Stimulated activated CD8-positive, alpha-beta memory T cell treated with anti-CD3 and anti-CD28 coated beads, Interleukin-15, amount 100 ng/mL, for 1 hour (primary cell): ENCODE data around the gene WSCD2.

Experiments
- DNase-seq: peaks from one replicate; pipeline ENCODE4 v3.0.0-alpha.2; 2020; ENCODE audit warnings: low read depth

Gene WSCD2

DNA sequence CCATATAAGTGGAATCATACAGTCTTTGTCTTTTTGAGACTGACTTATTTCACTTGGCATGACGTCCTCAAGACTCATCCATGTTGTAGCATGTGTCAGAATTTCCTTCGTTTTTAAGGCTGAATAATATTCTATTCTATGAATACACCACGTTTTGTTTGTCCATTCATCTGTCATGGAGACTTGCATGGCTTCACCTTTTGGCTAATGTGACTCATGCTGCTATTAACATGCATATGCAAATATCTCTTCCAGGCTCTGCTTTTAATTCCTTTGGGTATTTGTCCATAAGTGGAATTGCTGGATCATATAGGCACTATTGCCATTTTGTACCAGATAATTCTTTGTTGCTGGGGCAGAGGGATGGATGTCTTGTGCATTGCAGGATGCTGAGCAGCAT, 19.6 kb upstream of the WSCD2 start:
- DNase-seq: no peak

DNA sequence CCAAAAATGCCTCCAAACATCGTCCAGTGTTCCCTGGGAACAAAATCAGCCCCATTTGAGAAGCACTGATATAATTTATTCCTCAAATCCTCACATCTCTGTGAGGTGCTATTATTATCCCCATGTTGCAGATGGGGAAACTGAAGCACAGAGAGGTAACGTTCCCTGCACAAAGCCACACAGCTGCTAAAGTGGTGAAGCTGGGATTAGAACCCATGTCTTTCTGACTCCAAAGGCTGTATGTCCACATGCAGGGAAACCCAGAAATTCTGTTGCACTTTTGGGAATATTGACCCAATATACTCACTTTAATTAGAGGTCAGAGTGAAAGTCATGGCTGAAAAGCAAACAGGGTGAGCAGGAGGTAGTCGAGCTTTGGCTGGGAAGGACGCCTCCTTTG, 19.1 kb upstream of the WSCD2 start:
- no peak for DNase-seq

DNA sequence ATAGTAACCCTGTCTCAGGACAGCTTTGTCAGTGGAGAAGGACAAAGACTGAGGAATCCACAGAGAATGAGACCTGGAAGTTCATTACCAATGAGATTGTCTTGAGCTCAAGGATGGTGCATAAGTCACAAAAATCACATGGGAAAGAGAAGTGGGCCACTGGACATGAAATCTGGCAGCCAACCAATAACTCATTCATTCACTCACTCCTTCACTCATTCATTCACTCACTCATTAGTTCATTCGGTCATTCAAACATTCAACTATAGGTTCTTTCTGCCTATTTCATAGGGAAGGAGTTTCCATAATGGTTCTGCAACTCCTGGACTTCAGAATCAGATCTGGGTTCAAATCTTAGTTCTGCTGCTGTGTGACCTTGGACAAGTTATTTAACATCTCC, 18.2 kb upstream of the WSCD2 start:
- no peak for DNase-seq

DNA sequence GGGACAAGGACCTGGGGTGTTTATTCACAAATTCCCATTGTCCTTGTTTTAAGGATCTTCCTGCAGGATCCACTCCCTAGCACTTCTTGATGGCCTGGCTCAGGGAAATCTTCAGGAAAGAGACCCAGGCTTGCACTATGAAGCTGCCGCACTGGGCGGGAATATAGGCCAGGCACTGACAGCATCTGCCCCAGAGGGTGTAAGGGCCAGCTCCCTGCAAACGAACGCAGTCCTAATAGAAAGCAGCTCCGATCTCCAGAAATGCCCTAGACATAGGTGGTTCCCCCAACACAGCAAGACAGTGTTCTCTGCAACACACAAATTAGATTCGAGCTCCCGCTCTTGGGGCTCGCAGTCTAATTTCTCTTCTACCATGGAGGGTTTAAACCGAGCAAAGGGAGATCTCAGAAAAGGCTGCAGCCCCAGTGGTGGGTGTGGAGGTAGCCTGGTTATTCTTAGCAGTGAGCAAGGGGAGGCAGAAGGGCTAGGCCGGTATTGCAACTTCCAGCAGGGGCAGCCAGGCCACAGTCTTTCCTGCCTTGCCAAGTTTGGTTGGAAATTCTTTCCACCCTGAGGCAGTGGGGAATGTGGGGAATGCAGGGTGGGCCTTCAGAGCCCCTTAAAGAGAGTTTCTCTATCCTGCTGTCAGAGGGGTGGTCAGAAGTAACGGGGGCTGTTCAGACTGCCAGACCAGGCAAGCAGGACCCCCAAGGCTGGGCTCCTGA, 16.1 kb upstream of the WSCD2 start:
- no peak for DNase-seq

DNA sequence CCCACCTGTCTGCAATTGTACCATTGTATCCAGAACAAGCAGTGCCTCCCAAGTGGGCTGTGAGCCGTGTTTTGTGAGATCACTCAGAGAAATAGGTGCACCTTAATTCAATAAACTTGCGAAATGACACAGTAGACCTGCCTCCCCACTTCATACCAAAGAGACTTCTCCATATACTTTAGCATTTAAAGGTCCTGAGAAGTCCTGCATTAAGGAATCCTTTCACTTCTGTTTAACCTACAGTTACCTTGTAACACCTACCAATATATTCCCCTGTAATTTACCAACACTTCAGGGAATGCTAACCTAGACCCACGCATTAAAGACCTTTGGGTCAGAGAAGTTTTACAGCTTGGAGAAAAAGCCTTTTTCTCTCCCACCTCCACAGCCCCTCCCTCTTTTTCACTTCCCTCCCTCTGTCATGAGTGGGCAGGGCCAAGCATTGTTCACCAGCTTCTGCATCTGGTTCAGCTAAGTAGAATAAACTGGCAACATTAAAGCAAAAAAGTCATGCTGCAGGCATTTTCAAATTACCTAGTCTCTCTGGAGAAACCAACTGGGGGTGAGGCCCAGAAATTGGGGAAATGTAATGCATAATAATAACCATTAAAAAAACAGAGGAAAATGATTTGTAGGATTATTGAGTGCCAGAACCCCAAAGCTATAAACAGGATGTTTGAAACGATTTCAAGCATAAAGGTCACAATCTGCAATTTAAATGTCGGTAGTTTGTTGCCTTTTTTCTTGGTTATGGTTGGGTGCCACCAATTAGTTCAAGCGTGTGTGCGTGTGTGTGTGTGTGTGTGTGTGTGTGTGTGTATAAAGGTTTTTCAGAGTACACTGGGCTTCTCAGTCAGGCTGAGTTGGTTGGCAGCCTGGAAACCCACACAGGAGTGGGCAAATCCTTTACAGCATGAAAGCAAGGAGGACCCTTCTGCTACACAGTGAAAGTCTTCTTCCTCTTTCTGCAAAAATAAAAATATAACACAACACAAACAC, 13.7 kb upstream of the WSCD2 start:
- no peak for DNase-seq

DNA sequence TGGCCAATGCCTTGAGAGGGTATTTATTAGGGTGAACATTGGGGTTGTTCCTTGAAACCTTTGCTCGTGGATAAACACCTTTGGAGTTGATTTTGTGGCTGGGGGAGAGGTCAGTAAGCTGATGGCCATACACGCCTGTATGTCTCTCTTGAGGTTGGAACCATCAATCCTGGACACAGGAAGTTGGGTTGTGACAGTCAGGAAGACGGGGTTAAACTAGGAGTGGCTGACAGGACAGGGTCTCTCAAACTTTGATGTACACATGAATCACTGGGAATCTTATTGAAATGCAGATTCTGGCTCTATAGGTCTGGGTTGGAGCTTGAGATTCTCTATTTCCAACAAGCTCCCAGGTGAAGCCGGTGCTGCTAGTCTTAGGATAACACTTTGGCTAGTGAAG, 12.8 kb upstream of the WSCD2 start:
- no peak for DNase-seq

DNA sequence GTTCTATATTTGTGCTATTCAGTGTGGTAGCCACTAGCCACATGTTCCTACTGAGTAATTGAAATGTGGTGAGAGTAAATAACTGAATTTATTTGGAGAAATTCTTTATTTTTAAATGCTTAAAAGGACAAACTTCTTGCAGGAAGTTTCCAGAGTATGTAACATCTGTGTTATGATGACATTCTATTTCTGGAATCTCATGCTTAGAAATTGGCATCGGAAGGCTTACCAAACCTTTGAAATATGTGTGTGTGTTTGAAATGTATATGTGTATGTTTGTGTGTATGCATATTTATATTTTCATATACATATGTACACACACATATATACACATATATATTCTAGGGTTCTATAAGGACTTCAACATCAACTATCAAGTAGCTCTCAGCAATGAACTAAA, 12.4 kb upstream of the WSCD2 start:
- DNase-seq: no peak

DNA sequence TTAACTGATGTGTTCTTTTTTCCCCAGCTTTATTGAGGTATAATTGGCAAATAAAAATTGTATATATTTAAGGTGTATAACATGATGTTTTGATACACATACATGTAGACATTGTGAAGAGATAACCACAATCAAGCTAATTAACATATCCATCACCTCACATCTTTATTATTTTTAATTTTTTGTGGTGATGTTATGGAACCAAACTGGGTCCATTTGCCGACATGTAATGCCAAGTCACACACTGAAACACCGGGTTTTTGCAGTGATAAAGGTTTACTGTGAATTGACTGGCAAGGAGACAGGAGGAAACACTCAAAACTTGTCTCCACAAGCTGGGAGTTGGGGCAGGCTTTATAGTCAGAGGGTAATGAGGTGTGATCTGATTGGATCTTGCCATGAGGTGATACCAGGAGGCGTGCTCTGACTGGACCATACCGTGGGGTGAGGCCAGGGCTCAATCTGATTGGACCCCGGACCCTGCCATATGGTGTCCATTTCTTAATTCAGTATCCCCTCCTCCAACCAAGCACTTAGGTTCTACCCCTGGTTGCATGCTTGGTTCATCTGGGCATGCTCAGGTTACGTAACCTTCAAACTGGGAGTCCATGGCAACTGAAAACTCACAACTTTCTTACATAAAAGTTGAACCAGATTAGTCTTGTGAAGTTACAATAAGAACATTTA, 11.8 kb upstream of the WSCD2 start:
- no peak for DNase-seq

DNA sequence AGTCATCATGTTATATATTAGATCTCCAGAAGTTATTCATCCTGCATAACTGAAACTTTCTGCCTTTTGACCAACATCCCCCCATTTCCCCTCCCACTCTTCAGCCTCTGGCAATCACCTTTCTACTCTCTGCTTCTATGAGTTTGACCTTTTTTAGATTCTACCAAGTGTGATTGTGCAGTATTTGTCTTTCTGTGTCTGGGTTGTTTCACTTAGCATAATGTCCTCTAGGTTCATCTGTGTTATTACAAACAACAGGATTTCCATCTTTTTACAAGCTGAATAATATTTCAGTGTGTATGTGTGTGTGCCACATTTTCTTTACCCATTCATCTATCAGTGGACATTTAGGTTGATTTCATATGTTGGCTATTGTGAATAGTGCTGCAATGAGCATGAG, 11.2 kb upstream of the WSCD2 start:
- no peak for DNase-seq

DNA sequence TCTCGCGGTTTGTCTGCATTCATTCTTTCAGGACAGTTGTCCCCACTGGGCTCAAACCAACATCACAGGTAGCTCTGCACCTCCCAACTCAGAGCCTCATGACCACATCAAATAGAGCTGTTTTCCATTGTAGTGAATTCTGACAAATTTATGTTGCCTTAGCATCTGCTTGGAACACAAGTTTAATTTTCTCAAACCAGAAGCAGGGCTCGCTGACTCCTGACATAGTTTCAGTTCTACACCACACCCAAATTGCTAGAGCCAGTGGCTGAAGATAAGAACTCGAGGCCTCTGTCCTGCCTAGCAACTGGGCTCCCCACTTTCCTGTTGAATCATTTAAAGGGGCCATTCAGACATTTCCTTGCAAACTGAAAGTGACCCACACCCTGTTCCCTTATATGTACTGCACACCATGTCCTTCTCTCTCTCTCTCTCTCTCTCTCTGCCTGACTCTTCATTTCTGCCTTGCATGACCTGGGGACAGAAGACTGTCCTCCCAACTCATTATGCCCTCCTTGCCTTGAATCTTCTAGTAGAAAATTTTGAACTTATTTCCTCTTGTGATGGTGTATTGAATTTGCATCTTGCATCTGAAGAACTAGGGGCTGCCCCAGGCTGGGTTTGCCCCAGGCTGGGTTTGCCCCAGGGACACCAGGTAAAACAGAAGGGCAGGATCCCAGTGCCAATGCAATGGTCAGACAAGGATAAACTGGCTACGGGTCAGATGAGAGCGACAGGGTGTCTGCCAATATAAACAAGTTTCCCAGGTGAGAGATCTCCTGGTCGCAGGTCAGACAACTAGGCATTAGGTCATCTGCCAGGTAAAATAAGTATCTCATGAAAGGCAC, 9.7 kb upstream of the WSCD2 start:
- no peak for DNase-seq

DNA sequence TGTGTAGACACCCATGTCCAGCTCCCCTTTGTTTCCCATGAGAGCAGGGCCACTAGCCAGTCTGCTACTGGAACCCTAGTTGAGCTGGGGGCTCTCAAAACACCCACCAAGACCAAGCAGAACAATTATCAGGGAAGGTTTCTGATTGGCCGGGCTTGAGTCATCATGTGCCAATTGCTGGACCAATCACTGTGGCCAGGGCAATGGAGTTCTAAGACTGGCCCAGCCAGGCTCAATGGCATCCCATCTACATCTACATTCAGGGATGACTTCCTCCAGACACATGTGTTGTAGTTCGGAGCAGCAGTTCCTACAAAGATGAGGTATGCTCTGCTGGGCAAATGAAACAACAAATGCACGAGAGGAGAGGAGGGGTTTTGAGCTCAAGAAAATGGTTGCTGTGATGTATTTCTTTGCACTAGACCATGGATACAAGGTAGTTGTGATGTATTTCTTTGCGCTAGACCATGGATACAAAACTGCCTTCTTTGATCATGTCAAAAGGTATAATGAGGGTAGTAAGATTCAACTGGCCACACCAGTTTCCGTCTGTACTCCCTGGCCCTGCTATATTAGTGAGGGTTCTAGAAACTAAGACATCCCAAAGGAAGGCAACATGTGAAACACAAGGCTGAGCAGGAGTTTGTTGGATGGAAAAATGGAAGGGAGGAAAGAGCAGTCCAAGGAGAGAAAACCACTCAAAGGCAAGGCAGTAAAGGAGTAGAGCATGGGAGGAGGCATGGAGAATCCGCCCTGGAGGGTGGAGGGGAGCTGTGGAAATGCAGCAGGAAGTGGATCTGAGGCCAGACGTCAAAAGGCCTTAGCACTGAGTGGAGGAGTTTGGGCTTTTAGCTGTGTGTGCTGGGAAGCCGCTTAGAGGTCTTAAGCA, 8.9 kb upstream of the WSCD2 start:
- DNase-seq: no peak

DNA sequence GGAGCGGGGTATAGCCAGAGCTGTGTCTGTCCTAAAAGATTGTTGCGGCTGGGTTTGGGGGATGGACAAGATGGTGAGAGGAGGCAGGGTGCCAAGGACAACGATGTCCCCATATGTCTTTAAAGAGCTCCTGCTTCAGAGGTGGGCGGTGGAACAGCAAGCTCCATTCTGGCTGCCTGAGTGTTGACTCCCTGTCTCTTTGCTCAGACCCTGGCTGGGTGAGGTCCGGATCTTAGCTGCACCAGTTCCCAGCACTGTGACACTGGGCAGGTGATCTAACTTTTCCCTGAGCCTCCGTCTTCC, 8.3 kb upstream of the WSCD2 start:
- no peak for DNase-seq

DNA sequence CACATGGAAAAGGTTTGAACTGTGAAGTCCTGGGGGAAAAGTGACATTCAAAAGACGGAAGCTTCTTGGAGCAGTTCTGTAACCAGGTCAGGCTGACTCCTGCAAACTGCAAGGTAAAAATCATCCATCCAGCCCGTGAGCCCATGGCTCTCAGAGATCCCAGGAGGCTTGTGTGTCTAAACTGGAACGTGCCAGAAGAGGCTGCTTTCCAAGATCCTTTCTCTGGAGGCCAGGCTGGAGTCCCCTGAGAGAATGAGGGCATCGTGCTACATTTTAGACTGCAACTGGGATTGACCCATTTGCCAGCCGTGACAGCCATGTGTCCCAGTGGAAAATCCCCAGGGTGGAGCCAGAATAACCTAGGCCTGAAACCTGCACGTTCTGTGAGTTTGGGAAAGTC, 7.8 kb upstream of the WSCD2 start:
- DNase-seq: no peak

DNA sequence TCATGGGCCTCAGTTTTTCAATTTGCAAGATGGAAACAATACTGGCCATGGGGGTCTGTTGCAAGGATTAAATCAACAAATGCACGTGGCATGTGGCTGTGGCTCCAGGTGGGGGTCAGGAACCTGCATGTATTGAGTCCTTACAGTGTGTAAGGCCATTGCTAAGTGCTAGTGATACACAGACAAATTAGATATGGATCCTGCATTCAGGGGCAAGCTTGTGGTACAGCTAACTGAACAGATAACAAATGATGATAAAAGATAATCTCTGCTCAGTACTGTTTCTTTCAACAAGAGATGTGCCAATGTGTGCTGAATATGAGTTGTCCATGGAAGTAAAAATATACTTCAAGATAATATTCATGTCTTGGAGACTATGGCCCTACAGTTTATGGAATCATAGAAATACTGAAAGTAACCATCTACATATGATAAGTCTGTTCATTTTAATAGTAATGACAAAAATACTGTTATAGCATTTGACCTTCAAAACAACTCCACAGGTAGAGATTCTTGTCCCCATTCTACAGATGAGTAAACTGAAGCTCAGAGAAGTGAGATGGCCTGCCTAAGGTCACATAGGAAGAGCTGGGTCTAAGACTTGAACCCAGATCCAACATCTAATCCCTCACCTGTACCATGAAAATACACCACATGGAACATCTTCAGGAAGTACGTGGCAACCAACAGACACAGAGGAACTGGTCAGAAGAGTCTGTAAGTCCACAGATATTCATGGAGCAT, 7.2 kb upstream of the WSCD2 start:
- no peak for DNase-seq

DNA sequence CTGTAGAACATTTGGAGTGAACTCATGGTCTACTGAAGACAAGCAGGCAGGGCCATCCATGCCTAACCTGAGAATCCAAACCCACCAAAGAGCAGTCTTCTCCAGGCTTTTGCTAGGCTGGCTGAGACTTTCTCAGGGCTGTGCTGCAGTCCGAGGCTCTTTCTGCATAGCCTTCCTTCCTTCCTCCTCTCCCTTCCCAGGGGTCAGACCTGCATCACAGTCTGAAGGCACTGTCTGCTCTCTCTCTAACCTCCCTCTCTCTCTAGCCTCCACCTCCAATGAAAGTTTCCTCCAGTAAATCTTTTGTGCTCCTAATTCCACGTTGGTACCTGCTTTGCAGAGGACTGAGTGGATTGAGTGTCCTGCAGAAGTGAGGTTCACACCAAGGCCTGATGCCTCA, 6.4 kb upstream of the WSCD2 start:
- no peak for DNase-seq

DNA sequence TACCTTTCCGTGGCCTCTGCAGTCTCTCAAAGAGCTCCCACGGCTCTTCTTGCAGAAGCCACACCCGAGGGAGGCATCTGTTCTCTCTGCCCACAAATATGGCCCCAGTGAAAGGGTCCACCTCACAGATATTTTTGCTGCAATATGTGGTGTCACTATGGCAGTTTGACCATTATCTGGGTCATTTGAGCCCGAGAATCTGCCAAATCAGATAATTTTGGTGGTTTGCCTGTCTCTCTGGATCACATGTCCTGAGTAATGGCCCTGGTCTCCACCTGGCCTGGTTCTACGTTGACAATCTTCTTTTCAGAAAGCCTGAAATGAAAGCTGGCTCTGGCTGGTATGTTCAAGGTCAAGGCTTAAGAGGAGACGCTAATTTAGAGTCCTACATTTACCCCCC, 5.7 kb upstream of the WSCD2 start:
- no peak for DNase-seq

DNA sequence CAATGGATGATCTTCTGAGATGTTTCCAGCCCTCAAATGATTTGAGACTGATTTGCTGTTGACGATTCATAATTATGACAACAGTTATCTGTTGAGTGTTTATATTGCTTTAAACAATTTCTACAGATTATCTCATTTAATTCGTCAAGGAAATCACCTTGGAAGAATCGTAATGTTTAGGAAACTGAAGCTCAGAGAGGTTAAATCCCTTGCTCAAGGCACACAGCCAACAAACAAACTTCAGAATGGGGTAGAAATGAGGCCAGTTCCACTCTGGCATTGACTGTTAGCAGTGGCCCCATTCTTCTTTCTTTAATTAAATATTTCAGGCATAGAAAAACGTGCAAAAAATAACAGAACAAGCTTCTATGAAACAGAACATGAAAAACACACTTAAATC, 4.0 kb upstream of the WSCD2 start:
- DNase-seq: no peak

DNA sequence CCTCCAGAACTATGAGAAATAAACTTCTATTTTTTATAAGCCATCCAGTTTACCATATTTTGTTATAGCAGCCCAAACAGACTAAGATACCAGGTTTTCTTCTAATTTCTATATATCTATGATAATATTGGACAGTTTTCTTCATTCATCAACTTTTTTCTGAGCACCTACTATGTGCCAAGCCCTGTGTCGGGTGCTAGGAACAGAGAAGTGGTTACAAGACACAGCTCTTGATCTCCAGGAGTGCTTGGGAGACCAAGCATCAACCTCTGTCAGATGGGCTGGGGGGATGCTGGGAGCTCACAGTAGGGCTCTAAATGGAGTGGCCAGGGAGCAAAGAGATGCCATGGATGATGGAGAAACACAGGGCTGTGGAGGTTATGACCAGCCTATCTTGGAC, 2.9 kb upstream of the WSCD2 start:
- no peak for DNase-seq

DNA sequence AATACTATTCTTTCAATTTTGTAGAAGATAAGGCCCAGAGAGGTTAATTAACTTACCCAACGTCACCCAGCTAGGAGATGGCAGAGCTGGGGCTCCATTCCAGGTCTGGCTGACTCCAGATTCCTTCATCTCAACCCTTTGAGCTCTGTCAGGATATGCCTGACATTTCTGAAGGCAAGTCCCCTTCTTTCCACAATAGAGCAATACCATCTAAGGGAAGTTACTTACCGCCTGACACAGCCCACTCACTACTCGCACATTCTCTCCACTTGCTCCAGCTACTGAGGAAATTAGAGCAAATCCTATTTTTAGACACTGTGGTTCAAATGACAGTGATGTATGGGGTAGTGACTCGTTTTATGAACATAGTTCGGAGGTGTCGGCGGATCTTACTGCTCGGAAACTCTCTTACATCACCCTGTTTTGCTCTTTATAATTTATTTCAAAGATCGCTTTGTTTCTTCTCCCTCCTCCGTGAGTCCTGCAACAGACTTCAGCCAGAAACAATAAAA, 2.0 kb upstream of the WSCD2 start:
- DNase-seq: no peak

DNA sequence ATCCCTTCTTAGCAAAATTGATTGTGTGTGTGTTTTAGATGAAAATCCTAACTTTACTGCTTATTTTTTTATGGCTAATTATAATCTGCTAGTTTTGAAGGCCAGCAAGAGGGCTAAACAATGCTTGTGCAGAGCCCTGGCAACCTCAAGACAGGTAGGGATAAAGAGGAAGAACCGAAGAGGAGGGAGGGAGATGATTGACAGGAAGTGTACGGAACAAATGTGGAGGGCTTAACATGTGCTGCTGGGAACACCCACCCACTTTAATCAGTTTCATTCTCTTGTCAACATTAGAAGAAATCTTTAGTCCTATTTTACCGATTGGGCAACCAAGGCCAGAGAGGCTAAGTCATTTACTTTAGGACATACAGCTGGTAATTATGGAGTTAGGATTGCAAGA, 1.4 kb upstream of the WSCD2 start:
- no peak for DNase-seq
